Esophagus muscularis mucosa (tissue), 4 donors: Measurements from ENCODE around the gene THSD4. TPM values are rescaled to one million over a fixed set of nuclear protein-coding genes. Genes with fewer than 3 reads are reported as not detected.

Experiments used
- DNase-seq: peaks from one replicate; pipeline ENCODE4 v3.0.0-alpha.2; 2017; ENCODE audit errors: extremely low spot score
- H3K27ac ChIP-seq, 4 donors: fragments of 200-600 bp; sonication (generic); replicated peaks in 1 of 4; 1 replicate in 3 of 4; 2 replicates in 1 of 4; pipeline ENCODE4 v1.5.1; 2016 to 2019; ENCODE audit warnings: mild to moderate bottlenecking in 1 of 4
- H3K27me3 ChIP-seq, 4 donors: fragments of 200-600 bp; sonication (generic); one replicate each; pipeline versions ENCODE4 v1.5.1 to v1.6.0; 2016 to 2019
- H3K36me3 ChIP-seq, 4 donors: fragments of 200-600 bp; sonication (generic); one replicate each; pipeline ENCODE4 v1.5.1; 2016 to 2019
- H3K4me1 ChIP-seq, 4 donors: fragments of 200-600 bp; sonication (generic); one replicate each; pipeline ENCODE4 v1.5.1; 2016 to 2019
- H3K4me3 ChIP-seq, 4 donors: fragments of 200-600 bp; sonication (generic); 1 replicate in 2 of 4; 2 replicates in 2 of 4; pipeline ENCODE4 v1.5.1; 2016 to 2019; ENCODE audit warnings: mild to moderate bottlenecking in 4 of 4, moderate library complexity in 1 of 4
- H3K9me3 ChIP-seq, 4 donors: fragments of 200-600 bp; sonication (generic); 1 replicate in 3 of 4; 2 replicates in 1 of 4; pipeline ENCODE4 v1.5.1; 2016 to 2019
- EP300 ChIP-seq: sonication (generic); formaldehyde crosslinking; IDR thresholded peaks from one replicate; pipeline ENCODE4 v1.6.1; 2017; ENCODE audit warnings: antibody characterized with exemption
- POLR2A ChIP-seq: fragments of 450-650 bp; IDR thresholded peaks from one replicate; pipeline ENCODE4 v1.6.1; 2017; ENCODE audit warnings: antibody characterized with exemption, moderate library complexity, mild to moderate bottlenecking, low read depth
- POLR2AphosphoS5 ChIP-seq, 2 donors: sonication (generic); formaldehyde crosslinking; IDR thresholded peaks; one replicate each; pipeline ENCODE4 v1.6.1; 2017; ENCODE audit warnings: antibody characterized with exemption in 2 of 2
- WGBS: methylation state at CpG from one replicate; pipeline ENCODE4 v1.1.5; 2018; 5-methylcytosine and 5-hydroxymethylcytosine counted together
- intact Hi-C: fragments of 100-400 bp; cut with DNase I; formaldehyde crosslinking; loops from one replicate; pipeline ENCODE4 v1.15.1; 2023
- total RNA-seq, 4 donors: library from RNA; depleted of rRNA; stranded (reverse); fragments of >200 nt; gene quantifications; one replicate each; pipeline versions ENCODE4 v1.1.0 to v1.2.1, GENCODE V29; 2016
- TF ChIP-seq, protein P1 (sequence below), 3 experiments: fragments of 200-600 bp in 2 of 3; fragments of 450-650 bp in 1 of 3; sonication (generic) in 2 of 3; IDR thresholded peaks; one replicate each; pipeline ENCODE4 v1.5.1; 2017 to 2019; ENCODE audit warnings: antibody characterized with exemption in 3 of 3, mild to moderate bottlenecking in 2 of 3, moderate library complexity in 1 of 3

Gene THSD4
- total RNA-seq, 4 donors from 2014 or later: 3.2 to 6.6 (median 5.6) TPM

DNA sequence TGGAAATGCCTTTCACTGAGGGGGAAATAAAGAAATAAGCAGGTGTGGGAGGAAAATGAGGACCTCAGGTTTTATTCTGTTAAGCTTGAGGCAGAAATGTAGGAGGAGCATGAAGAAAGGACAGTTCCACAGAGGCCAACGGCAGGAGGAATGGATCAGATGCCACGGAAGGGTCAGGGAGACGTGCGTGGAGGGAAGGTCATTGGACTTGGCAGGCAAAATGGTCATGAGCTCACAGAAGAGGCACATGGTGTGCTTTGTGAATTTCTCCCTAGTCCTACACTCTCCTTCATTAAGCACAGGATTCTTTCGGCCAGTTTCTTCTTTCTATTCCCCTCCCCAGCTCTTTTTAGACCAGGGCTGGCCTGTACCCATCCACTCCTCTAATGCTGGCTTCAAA is 32.5 kb upstream of the THSD4 start:
- H3K9me3 ChIP-seq: no peaks in the 10 kb centered on the region
- TF ChIP-seq POLR2A (no peak), POLR2AphosphoS5 (IDR thresholded peaks at IDR 0.05) (no peak), EP300 (no peak)
- TF ChIP-seq, protein P1, sequence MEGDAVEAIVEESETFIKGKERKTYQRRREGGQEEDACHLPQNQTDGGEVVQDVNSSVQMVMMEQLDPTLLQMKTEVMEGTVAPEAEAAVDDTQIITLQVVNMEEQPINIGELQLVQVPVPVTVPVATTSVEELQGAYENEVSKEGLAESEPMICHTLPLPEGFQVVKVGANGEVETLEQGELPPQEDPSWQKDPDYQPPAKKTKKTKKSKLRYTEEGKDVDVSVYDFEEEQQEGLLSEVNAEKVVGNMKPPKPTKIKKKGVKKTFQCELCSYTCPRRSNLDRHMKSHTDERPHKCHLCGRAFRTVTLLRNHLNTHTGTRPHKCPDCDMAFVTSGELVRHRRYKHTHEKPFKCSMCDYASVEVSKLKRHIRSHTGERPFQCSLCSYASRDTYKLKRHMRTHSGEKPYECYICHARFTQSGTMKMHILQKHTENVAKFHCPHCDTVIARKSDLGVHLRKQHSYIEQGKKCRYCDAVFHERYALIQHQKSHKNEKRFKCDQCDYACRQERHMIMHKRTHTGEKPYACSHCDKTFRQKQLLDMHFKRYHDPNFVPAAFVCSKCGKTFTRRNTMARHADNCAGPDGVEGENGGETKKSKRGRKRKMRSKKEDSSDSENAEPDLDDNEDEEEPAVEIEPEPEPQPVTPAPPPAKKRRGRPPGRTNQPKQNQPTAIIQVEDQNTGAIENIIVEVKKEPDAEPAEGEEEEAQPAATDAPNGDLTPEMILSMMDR (IDR thresholded peaks at IDR 0.05): no peak
- intact Hi-C loops: no loop called here
- H3K36me3 ChIP-seq: no peaks in the 10 kb centered on the region
- no peak for DNase-seq
- H3K4me1 ChIP-seq: peaks cover 0 to 10% (median 2%) of the 10 kb centered on the region in 4 donors
- 59% methylated on average over 5 of the region's 5 CpGs for WGBS
- H3K27ac ChIP-seq: peak overlapping the region in 2 of 4 donors; percentile 37 to 46
- H3K4me3 ChIP-seq: no peak overlapping the region
- H3K27me3 ChIP-seq: peaks cover 0 to 10% (median 0%) of the 10 kb centered on the region in 4 donors

DNA sequence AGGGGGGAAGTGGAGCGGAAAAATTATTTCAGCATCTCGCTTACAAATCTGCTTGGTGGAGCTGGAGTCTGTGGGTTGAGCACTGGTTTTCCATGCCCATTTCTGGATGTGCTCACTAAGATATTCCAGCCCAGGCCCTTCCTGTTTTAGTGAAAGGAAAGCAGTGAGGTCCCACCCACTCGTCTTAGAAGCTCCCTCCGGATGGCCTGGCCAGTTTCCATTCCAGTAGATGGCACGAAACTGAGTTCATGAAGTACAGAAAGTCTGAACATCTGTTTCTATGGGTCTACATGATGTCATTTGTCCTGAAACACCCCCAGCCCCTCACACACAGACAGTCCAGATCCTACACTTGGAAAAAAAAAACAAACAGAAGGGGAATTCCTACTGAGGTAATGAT is 31.9 kb upstream of the THSD4 start:
- no peak overlapping the region for H3K4me3 ChIP-seq
- 55% methylated on average over 5 of the region's 5 CpGs for WGBS
- intact Hi-C loops: no loop called here
- no peak for DNase-seq
- no peaks in the 10 kb centered on the region for H3K9me3 ChIP-seq
- peaks cover 0 to 10% (median 0%) of the 10 kb centered on the region in 4 donors for H3K27me3 ChIP-seq
- peak overlapping the region in 2 of 4 donors; percentile 37 to 46 for H3K27ac ChIP-seq
- no peak for TF ChIP-seq EP300
- TF ChIP-seq, protein P1 (IDR thresholded peaks at IDR 0.05): no peak
- H3K36me3 ChIP-seq: no peaks in the 10 kb centered on the region
- peaks cover 0 to 10% (median 2%) of the 10 kb centered on the region in 4 donors for H3K4me1 ChIP-seq

DNA sequence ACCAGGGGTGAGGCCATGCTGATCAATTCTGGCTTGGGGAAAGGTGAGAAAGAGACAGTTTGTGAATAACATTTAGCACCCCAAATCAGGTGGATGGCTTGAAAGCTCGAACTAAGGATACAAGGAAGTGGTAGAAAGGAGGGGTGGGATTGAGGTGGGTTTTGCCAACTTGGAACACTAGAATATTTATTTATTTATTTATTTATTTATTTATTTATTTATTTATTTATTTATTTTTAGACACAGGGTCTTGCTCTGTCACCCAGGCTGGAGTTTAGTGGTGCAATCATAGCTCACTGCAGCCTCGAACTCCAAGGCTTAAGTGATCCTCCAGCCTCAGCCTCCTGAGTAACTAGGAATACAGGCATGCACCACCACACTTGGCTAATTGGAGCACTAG is 31.0 kb upstream of the THSD4 start:
- no peak overlapping the region for H3K27ac ChIP-seq
- peaks cover 0 to 6% (median 0%) of the 10 kb centered on the region in 4 donors for H3K9me3 ChIP-seq
- peaks cover 0 to 10% (median 0%) of the 10 kb centered on the region in 4 donors for H3K27me3 ChIP-seq
- H3K4me3 ChIP-seq: no peak overlapping the region
- H3K36me3 ChIP-seq: no peaks in the 10 kb centered on the region
- intact Hi-C loops: no loop called here
- H3K4me1 ChIP-seq: peaks cover 0 to 10% (median 2%) of the 10 kb centered on the region in 4 donors
- no peak for DNase-seq
- 90% methylated on average over 2 of the region's 2 CpGs for WGBS
- TF ChIP-seq POLR2A (no peak), EP300 (no peak), POLR2AphosphoS5 (IDR thresholded peaks at IDR 0.05) (no peak)
- TF ChIP-seq, protein P1 (IDR thresholded peaks at IDR 0.05): no peak

DNA sequence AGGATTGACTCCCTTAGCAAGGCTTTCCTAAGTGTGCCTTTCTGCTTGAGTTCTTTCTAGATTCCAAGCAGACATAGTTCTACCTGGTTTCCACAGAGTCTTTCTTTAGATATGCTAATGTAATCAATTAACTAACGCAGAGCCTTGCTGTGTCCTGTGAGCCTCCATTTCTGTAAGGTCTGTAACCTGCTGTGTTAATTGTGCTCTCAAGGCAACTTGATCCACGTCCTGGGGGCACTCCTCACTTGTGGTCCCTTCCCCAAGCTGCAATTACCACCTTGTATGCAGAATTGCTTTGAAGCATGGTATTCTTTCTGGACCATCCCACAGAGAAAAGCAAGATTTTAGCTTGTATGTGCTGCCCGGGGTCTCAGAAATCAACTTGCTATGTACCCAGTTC is 29.5 kb upstream of the THSD4 start:
- intact Hi-C loops: no loop called here
- H3K9me3 ChIP-seq: peaks cover 0 to 7% (median 0%) of the 10 kb centered on the region in 4 donors
- 59% methylated on average over 3 of the region's 3 CpGs for WGBS
- H3K4me1 ChIP-seq: peaks cover 0 to 10% (median 2%) of the 10 kb centered on the region in 4 donors
- no peak overlapping the region for H3K27ac ChIP-seq
- H3K27me3 ChIP-seq: peaks cover 0 to 10% (median 0%) of the 10 kb centered on the region in 4 donors
- DNase-seq: no peak
- no peak overlapping the region for H3K4me3 ChIP-seq
- no peaks in the 10 kb centered on the region for H3K36me3 ChIP-seq
- TF ChIP-seq, protein P1 (IDR thresholded peaks at IDR 0.05): no peak
- TF ChIP-seq POLR2AphosphoS5 (IDR thresholded peaks at IDR 0.05): no peak

DNA sequence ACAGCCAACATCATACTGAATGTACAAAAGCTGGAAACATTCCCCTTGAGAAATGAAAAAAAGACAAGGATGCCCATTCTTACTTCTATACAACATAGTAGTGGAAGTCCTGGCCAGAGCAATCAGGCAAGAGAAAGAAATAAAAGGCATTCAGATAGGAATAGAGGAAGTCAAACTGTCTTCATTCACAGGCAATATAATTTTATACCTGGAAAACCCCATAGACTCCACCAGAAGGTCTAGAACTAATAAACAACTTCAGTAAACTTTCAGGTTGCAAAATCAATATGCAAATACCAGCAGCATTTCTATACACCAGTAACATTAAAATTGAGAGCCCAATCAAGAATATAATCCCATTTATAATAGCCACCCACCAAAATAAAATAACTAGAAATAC is 27.1 kb upstream of the THSD4 start:
- H3K36me3 ChIP-seq: no peaks in the 10 kb centered on the region
- H3K9me3 ChIP-seq: peaks cover 0 to 7% (median 0%) of the 10 kb centered on the region in 4 donors
- TF ChIP-seq EP300 (no peak), POLR2AphosphoS5 (IDR thresholded peaks at IDR 0.05) (no peak), POLR2A (no peak)
- TF ChIP-seq, protein P1 (IDR thresholded peaks at IDR 0.05): no peak
- intact Hi-C loops: no loop called here
- H3K4me3 ChIP-seq: no peak overlapping the region
- peaks cover 0 to 2% (median under 1%) of the 10 kb centered on the region in 4 donors for H3K4me1 ChIP-seq
- H3K27me3 ChIP-seq: peaks cover 0 to 15% (median 0%) of the 10 kb centered on the region in 4 donors
- DNase-seq: no peak
- no peak overlapping the region for H3K27ac ChIP-seq
